Testis (tissue), 3 donors: ENCODE results near the gene WEE1. TPM values are rescaled to one million over a fixed set of nuclear protein-coding genes. Genes with fewer than 3 reads are reported as not detected.

Experiments
- DNase-seq: peaks from one replicate; pipeline ENCODE4 v3.0.0-alpha.2; 2019
- H3K27ac ChIP-seq, 2 donors: fragments of 200-600 bp; sonication (generic); one replicate each; pipeline ENCODE4 v1.5.1; 2019
- H3K27me3 ChIP-seq: fragments of 200-600 bp; sonication (generic); one replicate; pipeline ENCODE4 v1.5.1; 2019
- H3K36me3 ChIP-seq: fragments of 200-600 bp; sonication (generic); one replicate; pipeline ENCODE4 v1.5.1; 2017; ENCODE audit warnings: low read depth; ENCODE audit errors: missing control alignments
- H3K4me1 ChIP-seq: fragments of 200-600 bp; sonication (generic); one replicate; pipeline ENCODE4 v1.5.1; 2019
- H3K4me3 ChIP-seq, 2 donors: fragments of 200-600 bp; sonication (generic); one replicate each; pipeline ENCODE4 v1.5.1; 2017 to 2019
- H3K9me3 ChIP-seq: fragments of 200-600 bp; sonication (generic); one replicate; pipeline ENCODE4 v1.5.1; 2017
- POLR2A ChIP-seq: fragments of 450-650 bp; IDR thresholded peaks from one replicate; pipeline ENCODE4 v1.6.1; 2017; ENCODE audit warnings: antibody characterized with exemption, mild to moderate bottlenecking, moderate library complexity
- WGBS, 2 donors: methylation state at CpG; one replicate each; pipeline ENCODE4 v1.1.5; 2018; 5-methylcytosine and 5-hydroxymethylcytosine counted together
- intact Hi-C: fragments of 100-400 bp; cut with DNase I; formaldehyde crosslinking; loops from one replicate; pipeline ENCODE4 v1.15.1; 2023; ENCODE audit warnings: low total_unique reads
- polyA plus RNA-seq: library from polyadenylated mRNA; stranded (reverse); fragments of 350-450 nt; fragmentation: Illumina TruSeq; extraction: RNeasy Lipid Tissue Mini Kit (QIAGEN cat#74804); gene quantifications from one replicate; pipeline ENCODE4 v1.2.3, GENCODE V29; 2014; ENCODE audit warnings: low read depth, low replicate concordance; ENCODE audit not compliant: insufficient read depth
- total RNA-seq, 2 donors: library from RNA; depleted of rRNA; stranded (reverse); fragments of >200 nt; gene quantifications; one replicate each; pipeline ENCODE4 v1.2.3, GENCODE V29; 2016
- TF ChIP-seq, protein P1 (sequence below), 3 experiments: fragments of 450-650 bp in 2 of 3; fragments of 200-600 bp in 1 of 3; sonication (generic) in 1 of 3; IDR thresholded peaks; one replicate each; pipeline ENCODE4 v1.5.1; 2016 to 2019; ENCODE audit warnings: antibody characterized with exemption in 3 of 3, mild to moderate bottlenecking in 2 of 3, moderate library complexity in 1 of 3

The WEE1 gene
- total and polyA plus RNA-seq, 3 donors from 2014 or later, result 34.3 to 100 (median 59.8) TPM

DNA sequence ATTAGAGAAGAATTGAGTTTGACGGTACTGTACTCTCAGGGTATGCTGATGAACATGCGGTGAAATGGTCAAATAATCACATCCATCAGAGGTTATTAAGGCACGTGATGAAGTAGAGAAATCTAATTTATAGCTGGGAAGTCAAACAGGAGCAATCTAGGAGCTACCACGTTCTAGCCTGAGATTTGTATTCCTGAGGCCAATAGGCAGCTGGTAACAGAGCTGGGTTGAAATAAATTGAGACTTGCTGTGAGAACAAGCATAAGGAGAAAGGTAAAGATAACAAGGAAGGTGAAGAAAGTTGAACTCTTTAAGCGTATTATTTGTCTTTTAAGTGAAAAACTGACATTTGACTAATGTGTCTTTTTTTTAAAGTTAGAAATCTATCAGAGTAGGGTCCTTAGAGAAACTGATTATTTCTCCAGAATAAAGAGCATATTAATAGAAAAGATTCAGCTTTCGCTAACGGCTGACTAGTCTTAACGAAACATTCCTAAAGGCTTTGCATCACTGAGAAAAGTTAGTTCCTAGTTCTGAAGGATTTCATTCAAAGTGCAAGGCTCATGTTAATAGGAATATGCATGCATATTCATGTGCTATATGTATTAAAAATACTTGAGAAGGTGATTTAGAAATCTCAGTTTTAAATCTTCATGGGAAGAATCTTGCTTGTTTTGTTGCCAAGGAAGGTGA, 5.2 kb upstream of the WEE1 start:
- TF ChIP-seq, protein P1, sequence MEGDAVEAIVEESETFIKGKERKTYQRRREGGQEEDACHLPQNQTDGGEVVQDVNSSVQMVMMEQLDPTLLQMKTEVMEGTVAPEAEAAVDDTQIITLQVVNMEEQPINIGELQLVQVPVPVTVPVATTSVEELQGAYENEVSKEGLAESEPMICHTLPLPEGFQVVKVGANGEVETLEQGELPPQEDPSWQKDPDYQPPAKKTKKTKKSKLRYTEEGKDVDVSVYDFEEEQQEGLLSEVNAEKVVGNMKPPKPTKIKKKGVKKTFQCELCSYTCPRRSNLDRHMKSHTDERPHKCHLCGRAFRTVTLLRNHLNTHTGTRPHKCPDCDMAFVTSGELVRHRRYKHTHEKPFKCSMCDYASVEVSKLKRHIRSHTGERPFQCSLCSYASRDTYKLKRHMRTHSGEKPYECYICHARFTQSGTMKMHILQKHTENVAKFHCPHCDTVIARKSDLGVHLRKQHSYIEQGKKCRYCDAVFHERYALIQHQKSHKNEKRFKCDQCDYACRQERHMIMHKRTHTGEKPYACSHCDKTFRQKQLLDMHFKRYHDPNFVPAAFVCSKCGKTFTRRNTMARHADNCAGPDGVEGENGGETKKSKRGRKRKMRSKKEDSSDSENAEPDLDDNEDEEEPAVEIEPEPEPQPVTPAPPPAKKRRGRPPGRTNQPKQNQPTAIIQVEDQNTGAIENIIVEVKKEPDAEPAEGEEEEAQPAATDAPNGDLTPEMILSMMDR (IDR thresholded peaks at IDR 0.05), result no peak
- no peak for TF ChIP-seq POLR2A
- H3K4me3 ChIP-seq, result no peak overlapping the region
- WGBS, 2 donors, result 48 to 51% methylated on average over 8 of the region's 8 CpGs
- DNase-seq, result no peak
- intact Hi-C loops, result no loop called here
- H3K9me3 ChIP-seq, result no peaks in the 10 kb centered on the region
- peak overlapping the region in 1 of 2 donors; percentile 80 for H3K27ac ChIP-seq
- H3K27me3 ChIP-seq, result no peaks in the 10 kb centered on the region
- H3K36me3 ChIP-seq, result no peaks in the 10 kb centered on the region
- peaks cover 12% of the 10 kb centered on the region for H3K4me1 ChIP-seq

- TF ChIP-seq, protein P1 (IDR thresholded peaks at IDR 0.05), result no peak
- TF ChIP-seq POLR2A, result no peak
- WGBS, 2 donors, result 37 to 44% methylated on average over 7 of the region's 7 CpGs
- H3K27ac ChIP-seq, result peak overlapping the region; percentile 67 to 80
- H3K27me3 ChIP-seq, result no peaks in the 10 kb centered on the region
- H3K4me3 ChIP-seq, result no peak overlapping the region
- DNase-seq, result peak; percentile 54
- no peaks in the 10 kb centered on the region for H3K36me3 ChIP-seq
- intact Hi-C loops, result no loop called here
- no peaks in the 10 kb centered on the region for H3K9me3 ChIP-seq
- H3K4me1 ChIP-seq, result peaks cover 12% of the 10 kb centered on the region
Measured at GRCh38 chr11:9568854-9569587, 4.4 kb upstream of the WEE1 start.

GRCh38 chr11:9569588-9570164, 3.8 kb upstream of the WEE1 start:
- intact Hi-C loops, result no loop called here
- Histone ChIP-seq H3K4me1 (peaks cover 12% of the 10 kb centered on the region), H3K27me3 (no peaks in the 10 kb centered on the region), H3K36me3 (no peaks in the 10 kb centered on the region), H3K27ac (peak overlapping the region; percentile 67 to 80), H3K9me3 (no peaks in the 10 kb centered on the region), H3K4me3 (no peak overlapping the region)
- no peak for TF ChIP-seq POLR2A
- TF ChIP-seq, protein P1 (IDR thresholded peaks at IDR 0.05), result no peak
- WGBS, 2 donors, result 91 to 97% methylated on average over 5 of the region's 5 CpGs
- no peak for DNase-seq

DNA sequence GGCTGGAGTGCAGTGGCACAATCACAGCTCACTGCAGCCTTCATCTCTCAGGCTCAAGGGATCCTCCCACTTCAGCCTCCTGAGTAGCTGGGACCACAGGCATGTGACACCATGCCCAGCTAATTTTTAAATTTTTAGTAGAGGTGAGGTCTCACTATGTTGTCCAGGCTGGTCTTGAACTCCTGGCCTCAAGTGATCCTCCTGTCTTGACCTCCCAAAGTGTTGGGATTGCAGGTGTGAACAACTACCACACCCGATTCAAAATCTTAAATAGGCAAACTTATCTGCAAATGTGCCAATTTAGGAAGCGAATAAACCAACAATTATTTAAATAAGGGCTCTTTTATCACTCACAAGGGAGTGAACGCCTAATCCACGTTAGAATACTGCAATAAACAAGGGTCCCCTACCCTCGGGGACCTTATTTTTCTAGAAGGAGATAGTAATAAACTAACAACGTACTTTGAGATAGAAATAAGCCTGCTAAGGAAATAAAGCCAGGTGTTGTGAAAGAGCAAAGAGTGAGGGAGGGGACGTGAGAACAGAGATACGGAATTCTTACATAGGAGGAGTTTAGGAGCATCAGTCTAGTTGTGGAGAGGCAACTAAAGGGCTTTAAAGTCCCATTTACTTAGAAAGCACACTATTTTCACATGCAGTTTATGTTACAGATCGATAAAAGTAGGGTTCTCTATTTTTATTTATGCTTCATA, 3.0 kb upstream of the WEE1 start:
- no peaks in the 10 kb centered on the region for H3K27me3 ChIP-seq
- TF ChIP-seq POLR2A, result no peak
- TF ChIP-seq, protein P1 (IDR thresholded peaks at IDR 0.05), result no peak
- no peaks in the 10 kb centered on the region for H3K36me3 ChIP-seq
- WGBS, 2 donors, result 80 to 84% methylated on average over 9 of the region's 9 CpGs
- peak overlapping the region in 1 of 2 donors; percentile 80 for H3K27ac ChIP-seq
- H3K9me3 ChIP-seq, result no peaks in the 10 kb centered on the region
- H3K4me3 ChIP-seq, result no peak overlapping the region
- H3K4me1 ChIP-seq, result peaks cover 12% of the 10 kb centered on the region
- DNase-seq, result no peak
- intact Hi-C loops, result no loop called here
